Astrocyte (in vitro differentiated cells and primary cell): Measurements from ENCODE around the gene TMEM119. TPM values are rescaled to one million over a fixed set of nuclear protein-coding genes. Genes with fewer than 3 reads are reported as not detected.

Experiments used
- DNase-seq: peaks from one replicate; pipeline ENCODE4 v3.0.0-alpha.2; 2010; ENCODE audit warnings: low read depth
- FAIRE-seq: peaks from 2 replicates; lab custom pipeline; 2011; peaks lifted over from hg19 to GRCh38; lab: Jason Lieb, UNC
- H2AFZ ChIP-seq: 2 replicates; pipeline ENCODE4 v1.6.0; 2012; ENCODE audit warnings: low read depth, low read length, inconsistent platforms
- H3K27ac ChIP-seq: 2 replicates; pipeline ENCODE4 v1.5.1; 2011; ENCODE audit warnings: low read depth, low read length, inconsistent platforms
- H3K27me3 ChIP-seq: 2 replicates; pipeline ENCODE4 v1.6.0; 2011; ENCODE audit warnings: low read length, inconsistent platforms; ENCODE audit not compliant: insufficient read depth
- H3K36me3 ChIP-seq: 2 replicates; pipeline ENCODE4 v1.5.1; 2011; ENCODE audit warnings: low read length, inconsistent platforms; ENCODE audit not compliant: insufficient read depth
- H3K4me1 ChIP-seq: 2 replicates; pipeline ENCODE4 v1.5.1; 2011; ENCODE audit warnings: low read length, inconsistent platforms; ENCODE audit not compliant: insufficient read depth
- H3K4me2 ChIP-seq: 2 replicates; pipeline ENCODE4 v1.6.0; 2012; ENCODE audit warnings: low read length, inconsistent platforms
- H3K4me3 ChIP-seq: 2 replicates; pipeline ENCODE4 v1.5.1; 2011; ENCODE audit warnings: low read depth, mild to moderate bottlenecking, low read length, inconsistent platforms; ENCODE audit not compliant: insufficient read depth
- H3K79me2 ChIP-seq: 2 replicates; pipeline ENCODE4 v1.6.0; 2012; ENCODE audit warnings: mild to moderate bottlenecking, low read length, inconsistent platforms; ENCODE audit not compliant: insufficient read depth
- H3K9ac ChIP-seq: 2 replicates; pipeline ENCODE4 v1.6.0; 2012; ENCODE audit warnings: mild to moderate bottlenecking, low read length, inconsistent platforms
- H3K9me3 ChIP-seq: 2 replicates; pipeline ENCODE4 v1.5.1; 2012; ENCODE audit warnings: low read depth, mild to moderate bottlenecking, low read length, inconsistent platforms; ENCODE audit not compliant: insufficient read depth
- H4K20me1 ChIP-seq: 2 replicates; pipeline ENCODE4 v1.6.0; 2012; ENCODE audit warnings: low read length, inconsistent platforms; ENCODE audit not compliant: insufficient read depth
- H3K27ac Mint-ChIP-seq: one replicate; pipeline ENCODE4 v1.8.0; 2021; ENCODE audit warnings: mild to moderate bottlenecking, mixed read lengths; ENCODE audit not compliant: unreplicated experiment
- H3K27me3 Mint-ChIP-seq: one replicate; pipeline ENCODE4 v1.8.0; 2021; ENCODE audit warnings: low read depth, mixed read lengths; ENCODE audit not compliant: unreplicated experiment
- H3K36me3 Mint-ChIP-seq: one replicate; pipeline ENCODE4 v1.8.0; 2021; ENCODE audit warnings: low read depth, mixed read lengths; ENCODE audit not compliant: unreplicated experiment
- H3K4me1 Mint-ChIP-seq: one replicate; pipeline ENCODE4 v1.8.0; 2021; ENCODE audit warnings: low read depth, mixed read lengths; ENCODE audit not compliant: unreplicated experiment
- H3K4me3 Mint-ChIP-seq: one replicate; pipeline ENCODE4 v1.8.0; 2021; ENCODE audit warnings: mild to moderate bottlenecking, moderate library complexity, mixed read lengths; ENCODE audit not compliant: unreplicated experiment
- H3K9me3 Mint-ChIP-seq: one replicate; pipeline ENCODE4 v1.8.0; 2021; ENCODE audit warnings: mild to moderate bottlenecking, mixed read lengths; ENCODE audit not compliant: unreplicated experiment
- EZH2 ChIP-seq: IDR thresholded peaks from 2 replicates; pipeline ENCODE4 v1.6.1; 2012; ENCODE audit warnings: mild to moderate bottlenecking, low read length, inconsistent platforms; ENCODE audit not compliant: insufficient read depth
- total RNA-seq: library from RNA; stranded (reverse); gene quantifications from 2 replicates; pipeline ENCODE4 v1.2.1, GENCODE V29; 2021
- TF ChIP-seq, protein P1 (sequence below): IDR thresholded peaks from 2 replicates; pipeline ENCODE4 v1.5.1; 2011; ENCODE audit warnings: low read depth, mild to moderate bottlenecking, inconsistent platforms, low read length, moderate library complexity; ENCODE audit not compliant: insufficient read depth

The TMEM119 gene
- total RNA-seq, 1 donor from 2014 or later, result 0.91 TPM

DNA sequence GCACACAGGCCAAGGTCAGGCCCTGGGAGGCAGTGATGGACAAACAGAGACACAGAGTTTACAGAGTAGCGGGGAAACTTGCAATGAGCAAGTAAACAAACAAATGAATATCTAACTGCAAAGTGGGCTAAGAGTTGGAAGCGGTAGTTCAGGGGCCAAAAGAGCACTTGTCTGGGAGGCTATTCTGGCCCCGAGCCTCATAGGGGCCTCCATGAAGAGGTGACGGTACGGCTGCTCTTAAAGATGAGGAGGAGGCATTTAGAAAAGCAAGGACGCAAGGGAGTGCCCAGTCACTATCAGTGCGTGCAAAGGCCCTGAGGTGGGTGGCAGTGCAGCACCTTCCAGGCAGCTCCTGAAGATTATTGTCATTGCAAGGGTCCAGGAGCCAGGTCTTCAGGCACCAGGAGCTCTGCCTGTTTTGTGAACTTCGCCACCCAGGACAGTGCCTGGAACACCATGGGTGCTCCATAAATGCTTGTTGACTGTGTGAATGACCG is 4.4 kb upstream of the TMEM119 start:
- Histone ChIP-seq H3K4me1 (no peaks in the 10 kb centered on the region), H3K4me3 (no peak overlapping the region), H3K27me3 (no peaks in the 10 kb centered on the region), H3K79me2 (no peaks in the 10 kb centered on the region), H3K9ac (no peak overlapping the region), H3K36me3 (no peaks in the 10 kb centered on the region), H4K20me1 (no peaks in the 10 kb centered on the region), H2AFZ (no peak overlapping the region), H3K4me2 (no peak overlapping the region), H3K9me3 (no peaks in the 10 kb centered on the region), H3K27ac (no peak overlapping the region)
- Mint-ChIP-seq H3K9me3 (no peaks in the 10 kb centered on the region), H3K4me1 (peaks cover 4% of the 10 kb centered on the region), H3K27me3 (peaks cover 15% of the 10 kb centered on the region), H3K27ac (no peak overlapping the region), H3K4me3 (no peak overlapping the region), H3K36me3 (no peaks in the 10 kb centered on the region)
- no peak for FAIRE-seq
- TF ChIP-seq EZH2, result no peak
- TF ChIP-seq, protein P1, sequence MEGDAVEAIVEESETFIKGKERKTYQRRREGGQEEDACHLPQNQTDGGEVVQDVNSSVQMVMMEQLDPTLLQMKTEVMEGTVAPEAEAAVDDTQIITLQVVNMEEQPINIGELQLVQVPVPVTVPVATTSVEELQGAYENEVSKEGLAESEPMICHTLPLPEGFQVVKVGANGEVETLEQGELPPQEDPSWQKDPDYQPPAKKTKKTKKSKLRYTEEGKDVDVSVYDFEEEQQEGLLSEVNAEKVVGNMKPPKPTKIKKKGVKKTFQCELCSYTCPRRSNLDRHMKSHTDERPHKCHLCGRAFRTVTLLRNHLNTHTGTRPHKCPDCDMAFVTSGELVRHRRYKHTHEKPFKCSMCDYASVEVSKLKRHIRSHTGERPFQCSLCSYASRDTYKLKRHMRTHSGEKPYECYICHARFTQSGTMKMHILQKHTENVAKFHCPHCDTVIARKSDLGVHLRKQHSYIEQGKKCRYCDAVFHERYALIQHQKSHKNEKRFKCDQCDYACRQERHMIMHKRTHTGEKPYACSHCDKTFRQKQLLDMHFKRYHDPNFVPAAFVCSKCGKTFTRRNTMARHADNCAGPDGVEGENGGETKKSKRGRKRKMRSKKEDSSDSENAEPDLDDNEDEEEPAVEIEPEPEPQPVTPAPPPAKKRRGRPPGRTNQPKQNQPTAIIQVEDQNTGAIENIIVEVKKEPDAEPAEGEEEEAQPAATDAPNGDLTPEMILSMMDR, result no peak
- no peak for DNase-seq

DNA sequence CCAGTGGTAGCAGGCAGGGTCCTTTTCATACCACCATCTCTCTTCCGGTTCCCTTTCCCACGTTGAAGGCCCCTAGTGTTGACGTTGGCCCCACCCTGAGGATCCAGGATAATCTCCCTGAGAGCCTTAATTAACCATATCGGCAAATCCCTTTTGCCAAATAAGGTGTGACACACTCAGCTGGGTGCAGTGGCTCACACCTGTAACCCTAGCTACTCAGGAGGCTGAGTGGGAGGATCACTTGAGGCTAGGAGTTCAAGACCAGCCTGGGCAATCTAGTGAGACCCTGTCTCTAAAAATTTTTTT is 2.8 kb upstream of the TMEM119 start:
- Histone ChIP-seq H3K36me3 (no peaks in the 10 kb centered on the region), H2AFZ (no peak overlapping the region), H3K27ac (no peak overlapping the region), H3K4me3 (no peak overlapping the region), H3K27me3 (no peaks in the 10 kb centered on the region), H3K4me2 (no peak overlapping the region), H4K20me1 (no peaks in the 10 kb centered on the region), H3K79me2 (no peaks in the 10 kb centered on the region), H3K9me3 (no peaks in the 10 kb centered on the region), H3K4me1 (no peaks in the 10 kb centered on the region), H3K9ac (no peak overlapping the region)
- no peak for TF ChIP-seq EZH2
- TF ChIP-seq, protein P1, result no peak
- no peak for FAIRE-seq
- peaks cover 15% of the 10 kb centered on the region for H3K27me3 Mint-ChIP-seq
- no peak overlapping the region for H3K27ac Mint-ChIP-seq
- peaks cover 4% of the 10 kb centered on the region for H3K4me1 Mint-ChIP-seq
- no peaks in the 10 kb centered on the region for H3K9me3 Mint-ChIP-seq
- H3K36me3 Mint-ChIP-seq, result no peaks in the 10 kb centered on the region
- no peak overlapping the region for H3K4me3 Mint-ChIP-seq
- DNase-seq, result no peak

- no peak for TF ChIP-seq EZH2
- TF ChIP-seq, protein P1, result no peak
- Mint-ChIP-seq H3K36me3 (no peaks in the 10 kb centered on the region), H3K4me1 (peaks cover 4% of the 10 kb centered on the region), H3K27ac (no peak overlapping the region), H3K27me3 (peaks cover 15% of the 10 kb centered on the region), H3K4me3 (no peak overlapping the region), H3K9me3 (no peaks in the 10 kb centered on the region)
- no peaks in the 10 kb centered on the region for H3K4me1 ChIP-seq
- H3K79me2 ChIP-seq, result no peaks in the 10 kb centered on the region
- DNase-seq, result no peak
- no peak overlapping the region for H3K27ac ChIP-seq
- H3K4me2 ChIP-seq, result no peak overlapping the region
- no peak overlapping the region for H3K4me3 ChIP-seq
- no peaks in the 10 kb centered on the region for H3K36me3 ChIP-seq
- no peaks in the 10 kb centered on the region for H3K27me3 ChIP-seq
- H3K9me3 ChIP-seq, result no peaks in the 10 kb centered on the region
- H3K9ac ChIP-seq, result no peak overlapping the region
- no peak for FAIRE-seq
- H2AFZ ChIP-seq, result no peak overlapping the region
- peaks cover 5% of the 10 kb centered on the region for H4K20me1 ChIP-seq
These were observed 2.2 kb upstream of the TMEM119 start for GRCh38 chr12:108599948-108600701.
